T-cell (primary cell): ENCODE measurements around the gene TPSG1. TPM values are rescaled to one million over a fixed set of nuclear protein-coding genes. Genes with fewer than 3 reads are reported as not detected.
"Not testable (repeated sequence)": the region's sequence is repeated elsewhere in the genome, so short reads cannot be mapped to it uniquely, and the experiment has no call there.

Source experiments
- ATAC-seq, 4 experiments: fragments of 200-7000 bp in 3 of 4; fragments of 150-1000 bp in 1 of 4; cut with Tn5 transposase; replicated peaks in 1 of 4; 1 replicate in 3 of 4; 2 replicates in 1 of 4; pipeline ENCODE4 v1.10.0; 2021; ENCODE audit warnings: moderate library complexity in 3 of 4, mild to moderate bottlenecking in 2 of 4, moderate number of reproducible peaks in 1 of 4
- CTCF ChIA-PET, 2 donors: fragments of 300-600 bp; sonication (Branson Sonifier 250); formaldehyde crosslinking; loops; one replicate each; lab custom pipeline; 2022; ENCODE audit warnings: antibody characterized with exemption in 2 of 2; lab: Charles Lee
- POLR2A ChIA-PET, 2 donors: fragments of 300-600 bp; sonication (Branson Sonifier 250); formaldehyde crosslinking; loops; one replicate each; lab custom pipeline; 2022; ENCODE audit warnings: antibody characterized with exemption in 2 of 2; lab: Charles Lee
- DNase-seq, 35 experiments: peaks; one replicate each; pipeline versions ENCODE4 v3.0.0 to v3.0.0-alpha.2; 2013 to 2023
- H3K27ac ChIP-seq: one replicate; pipeline ENCODE4 v1.5.1; 2013; ENCODE audit warnings: low read length
- H3K27me3 ChIP-seq, 2 experiments: replicated peaks in 1 of 2; 1 replicate in 1 of 2; 2 replicates in 1 of 2; pipeline versions ENCODE4 v1.6.1 to v1.7.0; 2013; ENCODE audit warnings: low read length in 1 of 2, mixed read lengths in 1 of 2; ENCODE audit not compliant: control insufficient read depth in 2 of 2, insufficient read depth in 2 of 2; ENCODE audit errors: extremely low read depth in 1 of 2
- H3K36me3 ChIP-seq, 2 donors: 1 replicate in 1 of 2; 2 replicates in 1 of 2; pipeline versions ENCODE4 v1.6.1 to v1.7.0; 2013; ENCODE audit warnings: low read length in 1 of 2; ENCODE audit not compliant: control insufficient read depth in 2 of 2, insufficient read depth in 1 of 2; ENCODE audit errors: extremely low read depth in 1 of 2
- H3K4me1 ChIP-seq, 2 experiments: 1 replicate in 1 of 2; 2 replicates in 1 of 2; pipeline versions ENCODE4 v1.6.1 to v1.7.0; 2013; ENCODE audit warnings: low read length in 2 of 2, mixed read lengths in 1 of 2; ENCODE audit not compliant: insufficient read depth in 2 of 2, control insufficient read depth in 1 of 2; ENCODE audit errors: extremely low read depth in 1 of 2
- H3K4me3 ChIP-seq, 2 donors: 1 replicate in 1 of 2; 2 replicates in 1 of 2; pipeline versions ENCODE4 v1.5.1 to v1.7.0; 2013; ENCODE audit warnings: mild to moderate bottlenecking in 2 of 2, low read length in 1 of 2, moderate library complexity in 1 of 2; ENCODE audit not compliant: control insufficient read depth in 1 of 2; ENCODE audit errors: extremely low read depth in 1 of 2
- H3K9me3 ChIP-seq: 2 replicates; pipeline ENCODE4 v1.7.0; 2013
- H3K27ac Mint-ChIP-seq, 2 donors: one replicate each; pipeline ENCODE4 v1.8.0; 2020 to 2021; ENCODE audit warnings: mild to moderate bottlenecking in 2 of 2, mixed read lengths in 2 of 2
- H3K27me3 Mint-ChIP-seq, 2 donors: one replicate each; pipeline ENCODE4 v1.8.0; 2021 to 2022; ENCODE audit warnings: mixed read lengths in 2 of 2
- H3K36me3 Mint-ChIP-seq: one replicate; pipeline ENCODE4 v1.8.0; 2021; ENCODE audit warnings: mixed read lengths
- H3K4me1 Mint-ChIP-seq, 3 donors: one replicate each; pipeline ENCODE4 v1.8.0; 2020 to 2022; ENCODE audit warnings: mixed read lengths in 3 of 3, mild to moderate bottlenecking in 1 of 3
- H3K4me3 Mint-ChIP-seq, 3 donors: one replicate each; pipeline ENCODE4 v1.8.0; 2020 to 2022; ENCODE audit warnings: mild to moderate bottlenecking in 3 of 3, mixed read lengths in 3 of 3, moderate library complexity in 3 of 3
- H3K9me3 Mint-ChIP-seq, 3 donors: one replicate each; pipeline ENCODE4 v1.8.0; 2020 to 2022; ENCODE audit warnings: mixed read lengths in 3 of 3
- WGBS: methylation state at CpG from one replicate; pipeline ENCODE4 v1.1.5; 2013; ENCODE audit warnings: missing lambda C conversion rate; ENCODE audit not compliant: insufficient coverage; 5-methylcytosine and 5-hydroxymethylcytosine counted together
- total RNA-seq, 35 experiments: library from RNA in 6 of 35; stranded (reverse) in 6 of 35; fragments of 120-200 nt in 1 of 35; gene quantifications; one replicate each; pipeline versions ENCODE4 v1.2.1 to v1.2.4 and lab custom pipeline; 2013 to 2026

TPSG1 gene
- total RNA-seq = not detected
- total RNA-seq (2013) = not detected
- total RNA-seq (lab: John Stamatoyannopoulos, UW) = 0 to 0.20 (median 0) reads per million in 29 experiments

GRCh38 chr16:1225051-1225451 lies at the start of gene TPSG1:
Gene TPSG1, minus strand, starts transcription at chr16:1225268. Its CDS starts 16 bp downstream, at chr16:1225252.
- 20% methylated on average over 1 of the region's 10 CpGs for WGBS
- Histone ChIP-seq H3K4me1 (no peaks in the 10 kb centered on the region), H3K27ac (no peak within 1 kb of the TSS), H3K4me3 (no peak within 1 kb of the TSS), H3K9me3 (no peaks in the 10 kb centered on the region), H3K27me3 (peaks cover 0 to 8% of the 10 kb centered on the region in 2 experiments), H3K36me3 (no peaks in the 10 kb centered on the region)
- H3K27me3 Mint-ChIP-seq = peaks cover 0 to 3% of the 10 kb centered on the region in 2 donors
- H3K4me1 Mint-ChIP-seq = no peaks in the 10 kb centered on the region
- no peak within 1 kb of the TSS for H3K27ac Mint-ChIP-seq
- H3K9me3 Mint-ChIP-seq = no peaks in the 10 kb centered on the region
- H3K36me3 Mint-ChIP-seq = no peaks in the 10 kb centered on the region
- CTCF ChIA-PET = no interaction called here
- DNase-seq (no peak), ATAC-seq (no peak)
- POLR2A ChIA-PET = no interaction called here
- no peak within 1 kb of the TSS for H3K4me3 Mint-ChIP-seq

GRCh38 chr16:1274767-1275166 lies 49.7 kb upstream of the TPSG1 start:
- ChIA-PET CTCF (no interaction called here), POLR2A (no interaction called here)
- DNase-seq (no peak), ATAC-seq (no peak)
- Mint-ChIP-seq H3K4me3 (no peak overlapping the region), H3K27me3 (peaks cover 24 to 30% of the 10 kb centered on the region in 2 donors), H3K4me1 (peaks cover 0 to 4% (median 4%) of the 10 kb centered on the region in 3 donors), H3K36me3 (no peaks in the 10 kb centered on the region), H3K27ac (no peak overlapping the region), H3K9me3 (no peaks in the 10 kb centered on the region)
- H3K27me3 ChIP-seq = peaks cover 0 to 73% of the 10 kb centered on the region in 2 experiments
- H3K36me3 ChIP-seq = no peaks in the 10 kb centered on the region
- H3K4me1 ChIP-seq = peaks cover 0 to 10% of the 10 kb centered on the region in 2 experiments
- no peak overlapping the region for H3K27ac ChIP-seq
- WGBS = no CpG with 5 or more reads among the region's 7 CpGs
- no peak overlapping the region for H3K4me3 ChIP-seq
- no peaks in the 10 kb centered on the region for H3K9me3 ChIP-seq

- Histone ChIP-seq H3K36me3 (no peaks in the 10 kb centered on the region), H3K9me3 (no peaks in the 10 kb centered on the region), H3K27ac (no peak overlapping the region), H3K4me3 (no peak overlapping the region), H3K27me3 (peaks cover 0 to 65% of the 10 kb centered on the region in 2 experiments), H3K4me1 (peaks cover 0 to 10% of the 10 kb centered on the region in 2 experiments)
- CTCF ChIA-PET = no interaction called here
- ATAC-seq = no peak
- Mint-ChIP-seq H3K4me3 (no peak overlapping the region), H3K27ac (no peak overlapping the region), H3K4me1 (peaks cover 0 to 4% (median 4%) of the 10 kb centered on the region in 3 donors), H3K9me3 (no peaks in the 10 kb centered on the region), H3K36me3 (no peaks in the 10 kb centered on the region), H3K27me3 (peaks cover 26 to 32% of the 10 kb centered on the region in 2 donors)
- POLR2A ChIA-PET = no interaction called here
- DNase-seq = no peak
- WGBS = 96% methylated on average over 13 of the region's 15 CpGs
Measured at GRCh38 chr16:1273816-1274215, 48.7 kb upstream of the TPSG1 start.

GRCh38 chr16:1272453-1273198 lies 47.6 kb upstream of the TPSG1 start:
- CTCF ChIA-PET = no interaction called here

GRCh38 chr16:1271724-1272413 lies 46.8 kb upstream of the TPSG1 start:
- ATAC-seq, H3K4me3 ChIP-seq, DNase-seq, H3K4me1 Mint-ChIP-seq, H3K9me3 ChIP-seq, H3K36me3 Mint-ChIP-seq, H3K9me3 Mint-ChIP-seq, H3K36me3 ChIP-seq, H3K27ac Mint-ChIP-seq, POLR2A ChIA-PET, CTCF ChIA-PET, H3K4me3 Mint-ChIP-seq, H3K27ac ChIP-seq: not testable (repeated sequence)
- H3K4me1 ChIP-seq = peaks cover 0 to 10% of the 10 kb centered on the region in 2 experiments
- WGBS = 17% methylated on average over 9 of the region's 19 CpGs
- peaks cover 0 to 51% of the 10 kb centered on the region in 2 experiments for H3K27me3 ChIP-seq
- H3K27me3 Mint-ChIP-seq = peaks cover 22 to 27% of the 10 kb centered on the region in 2 donors

More at GRCh38 chr16:1272453-1273198, 47.6 kb upstream of the TPSG1 start:
- DNase-seq (no peak), ATAC-seq (no peak)
- no peak overlapping the region for H3K4me3 ChIP-seq
- H3K4me3 Mint-ChIP-seq = no peak overlapping the region
- no peak overlapping the region for H3K27ac Mint-ChIP-seq
- POLR2A ChIA-PET = no interaction called here
- H3K36me3 Mint-ChIP-seq = no peaks in the 10 kb centered on the region
- H3K9me3 ChIP-seq = no peaks in the 10 kb centered on the region
- no peak overlapping the region for H3K27ac ChIP-seq
- peaks cover 0 to 59% of the 10 kb centered on the region in 2 experiments for H3K27me3 ChIP-seq
- H3K36me3 ChIP-seq = no peaks in the 10 kb centered on the region
- H3K4me1 Mint-ChIP-seq = peaks cover 0 to 4% (median 4%) of the 10 kb centered on the region in 3 donors
- peaks cover 24 to 30% of the 10 kb centered on the region in 2 donors for H3K27me3 Mint-ChIP-seq
- WGBS = 61% methylated on average over 7 of the region's 9 CpGs
- no peaks in the 10 kb centered on the region for H3K9me3 Mint-ChIP-seq
- H3K4me1 ChIP-seq = peaks cover 0 to 10% of the 10 kb centered on the region in 2 experiments

GRCh38 chr16:1271380-1271723 lies 46.3 kb upstream of the TPSG1 start:
- no peaks in the 10 kb centered on the region for H3K36me3 ChIP-seq
- no peaks in the 10 kb centered on the region for H3K9me3 ChIP-seq
- 75% methylated on average over 12 of the region's 12 CpGs for WGBS
- H3K27ac Mint-ChIP-seq = no peak overlapping the region
- DNase-seq (no peak), ATAC-seq (no peak)
- no peak overlapping the region for H3K4me3 Mint-ChIP-seq
- peaks cover 0 to 4% (median 4%) of the 10 kb centered on the region in 3 donors for H3K4me1 Mint-ChIP-seq
- H3K36me3 Mint-ChIP-seq = no peaks in the 10 kb centered on the region
- no peak overlapping the region for H3K4me3 ChIP-seq
- H3K27me3 ChIP-seq = peaks cover 0 to 52% of the 10 kb centered on the region in 2 experiments
- no peaks in the 10 kb centered on the region for H3K9me3 Mint-ChIP-seq
- ChIA-PET POLR2A (no interaction called here), CTCF (no interaction called here)
- peaks cover 0 to 10% of the 10 kb centered on the region in 2 experiments for H3K4me1 ChIP-seq
- H3K27me3 Mint-ChIP-seq = peaks cover 22 to 27% of the 10 kb centered on the region in 2 donors
- H3K27ac ChIP-seq = no peak overlapping the region
